GM12878 (cell line): ENCODE results near the gene TIFAB. TPM values are rescaled to one million over a fixed set of nuclear protein-coding genes. Genes with fewer than 3 reads are reported as not detected.

Experiments
- ATAC-seq: fragments of 200-7000 bp; cut with Tn5 transposase; 3 replicates; pipeline ENCODE4 v1.9.1; 2020; ENCODE audit warnings: mild to moderate bottlenecking, moderate library complexity
- BruUV-seq: library from RNA; stranded (reverse); fragments of 400-500 nt; replicated peaks from 2 replicates; lab custom pipeline; 2021; lab: Mats Ljungman, UMichigan
- CTCF ChIA-PET: fragments of 300-600 bp; sonication (Branson Sonifier 250); formaldehyde crosslinking; extraction: SDS; loops from one replicate; lab custom pipeline; 2021; ENCODE audit warnings: inconsistent platforms; lab: Yijun Ruan, JAX
- POLR2A ChIA-PET: fragments of 350-600 bp; formaldehyde crosslinking; extraction: SDS; loops from one replicate; lab custom pipeline; 2021; ENCODE audit warnings: inconsistent platforms; lab: Charles Lee
- RAD21 ChIA-PET: fragments of 300-600 bp; sonication (Branson Sonifier 250); formaldehyde crosslinking; loops from one replicate; lab custom pipeline; 2023; ENCODE audit warnings: antibody characterized with exemption; ENCODE audit not compliant: unreplicated experiment; lab: Charles Lee
- SMC1A ChIA-PET: fragments of 300-600 bp; sonication (Branson Sonifier 250); formaldehyde crosslinking; loops from one replicate; lab custom pipeline; 2023; ENCODE audit not compliant: unreplicated experiment, uncharacterized antibody; lab: Charles Lee
- DNase-seq: peaks from one replicate; pipeline ENCODE4 v3.0.0-alpha.2; 2011; ENCODE audit warnings: low read depth, low spot score
- FAIRE-seq: peaks from 3 replicates; lab custom pipeline; 2011; peaks lifted over from hg19 to GRCh38; lab: Jason Lieb, UNC
- H2AFZ ChIP-seq: 2 replicates; pipeline ENCODE4 v1.6.0; 2011; ENCODE audit warnings: low read depth, low read length, control low read depth; ENCODE audit not compliant: control insufficient read depth
- H3K27ac ChIP-seq: 2 replicates; pipeline ENCODE4 v1.5.1; 2011; ENCODE audit warnings: control low read depth; ENCODE audit not compliant: control insufficient read depth, insufficient read depth
- H3K27me3 ChIP-seq, 2 experiments: replicated peaks in 1 of 2; 2 replicates each; pipeline versions ENCODE4 v1.6.0 to v1.6.1; 2011; ENCODE audit warnings: low read length in 1 of 2; ENCODE audit not compliant: control insufficient read depth in 2 of 2, insufficient read depth in 2 of 2
- H3K36me3 ChIP-seq, 2 experiments: 2 replicates each; pipeline ENCODE4 v1.5.1; 2011; ENCODE audit warnings: low read length in 1 of 2; ENCODE audit not compliant: control insufficient read depth in 2 of 2, insufficient read depth in 2 of 2
- H3K4me1 ChIP-seq: 2 replicates; pipeline ENCODE4 v1.6.1; 2011; ENCODE audit warnings: mild to moderate bottlenecking, low read length, moderate library complexity, mixed read lengths; ENCODE audit not compliant: control insufficient read depth, insufficient read depth
- H3K4me2 ChIP-seq: 2 replicates; pipeline ENCODE4 v1.6.0; 2011; ENCODE audit warnings: control low read depth; ENCODE audit not compliant: control insufficient read depth, insufficient read depth
- H3K4me3 ChIP-seq: fragments of 200-600 bp; sonication (generic); 2 replicates; pipeline ENCODE4 v1.5.1; 2016
- H3K79me2 ChIP-seq: 2 replicates; pipeline ENCODE4 v1.6.0; 2011; ENCODE audit warnings: low read length; ENCODE audit not compliant: control insufficient read depth, insufficient read depth
- H3K9ac ChIP-seq: 2 replicates; pipeline ENCODE4 v1.8.0; 2011; ENCODE audit warnings: low read length, control low read depth, mixed read lengths; ENCODE audit not compliant: control insufficient read depth, insufficient read depth
- H3K9me3 ChIP-seq: replicated peaks from 3 replicates; pipeline ENCODE4 v1.5.1; 2011; ENCODE audit warnings: mild to moderate bottlenecking, low read length; ENCODE audit not compliant: control insufficient read depth, insufficient read depth
- H4K20me1 ChIP-seq: 2 replicates; pipeline ENCODE4 v1.6.0; 2011; ENCODE audit not compliant: control insufficient read depth, insufficient read depth
- ATF2 ChIP-seq: IDR thresholded peaks from 2 replicates; pipeline ENCODE4 v1.6.1; 2012; ENCODE audit warnings: low read length, inconsistent platforms
- CBFB ChIP-seq: IDR thresholded peaks from 2 replicates; pipeline ENCODE4 v1.6.1; 2016; ENCODE audit warnings: antibody characterized with exemption, low read depth
- HDAC2 ChIP-seq: fragments of 200-600 bp; sonication (generic); IDR thresholded peaks from 2 replicates; pipeline ENCODE4 v1.6.1; 2017
- NBN ChIP-seq: fragments of 450-650 bp; IDR thresholded peaks from 2 replicates; pipeline ENCODE4 v1.6.1; 2016
- PRDM15 ChIP-seq: fragments of 450-650 bp; formaldehyde crosslinking; IDR thresholded peaks from 2 replicates; pipeline ENCODE4 v1.4.0; 2020; ENCODE audit warnings: mild to moderate bottlenecking, moderate library complexity
- SMAD5 ChIP-seq: IDR thresholded peaks from 2 replicates; pipeline ENCODE4 v1.6.1; 2016; ENCODE audit warnings: antibody characterized with exemption, low read depth
- SREBF1 ChIP-seq: IDR thresholded peaks from 2 replicates; pipeline ENCODE4 v1.6.1; 2012; ENCODE audit warnings: mild to moderate bottlenecking, low read length
- ZNF24 ChIP-seq: fragments of 450-650 bp; IDR thresholded peaks from 2 replicates; pipeline ENCODE4 v1.6.1; 2017; ENCODE audit warnings: antibody characterized with exemption, mild to moderate bottlenecking
- ZNF622 ChIP-seq: fragments of 450-650 bp; IDR thresholded peaks from 2 replicates; pipeline ENCODE4 v1.6.1; 2017; ENCODE audit warnings: mild to moderate bottlenecking, inconsistent platforms
- WGBS: methylation state at CpG from one replicate; pipeline ENCODE4 v1.1.6; 2016; ENCODE audit warnings: low lambda C conversion rate; ENCODE audit not compliant: insufficient replicate concordance, insufficient coverage; ENCODE audit errors: missing lambda C conversion rate; 5-methylcytosine and 5-hydroxymethylcytosine counted together
- in situ Hi-C: fragments of 300-500 bp; cut with MboI; formaldehyde crosslinking; loops from 9 replicates; pipeline ENCODE4 v1.14.3; 2018; ENCODE audit warnings: mixed read lengths
- intact Hi-C: fragments of 100-400 bp; cut with micrococcal nuclease; formaldehyde crosslinking; loops from one replicate; pipeline ENCODE4 v1.14.2; 2022; ENCODE audit not compliant: unreplicated experiment
- polyA plus RNA-seq, 11 experiments: library from polyadenylated mRNA; depleted of rRNA in 4 of 11; unstranded in 6 of 11; stranded (reverse) in 5 of 11; fragments of >200 nt; fragmentation: Nextera tagmentation in 4 of 11; fragmentation: Illumina TruSeq in 1 of 11; extraction: Ambion mirVana in 4 of 11; extraction: Trizol in 1 of 11; gene quantifications; 1 replicate in 1 of 11; 2 replicates in 10 of 11; pipeline versions ENCODE4 v1.2.1 to v1.2.3, GENCODE V29; 2011 to 2016; ENCODE audit warnings: inconsistent platforms in 2 of 11, missing spikeins in 2 of 11, low read depth in 1 of 11
- total RNA-seq, 4 experiments: library from RNA; depleted of rRNA in 3 of 4; stranded (reverse); fragments of >200 nt in 3 of 4; fragmentation: Illumina TruSeq in 1 of 4; extraction: Trizol in 1 of 4; gene quantifications; 2 replicates each; pipeline versions ENCODE4 v1.2.1 to v1.2.3, GENCODE V29; 2013 to 2021

TIFAB gene
- total and polyA plus RNA-seq, 10 of the 15 experiments (the other 5 are each of a cell fraction or from before 2014, with no cell fraction given): not detected

- ChIA-PET RAD21 (no interaction called here), SMC1A (no interaction called here), CTCF (no interaction called here), POLR2A (no interaction called here)
- ATAC-seq (no peak), FAIRE-seq (no peak), DNase-seq (no peak)
- Histone ChIP-seq H3K36me3 (no peaks in the 10 kb centered on the region), H3K4me2 (no peak overlapping the region), H3K79me2 (no peaks in the 10 kb centered on the region), H3K9ac (no peak overlapping the region), H3K27ac (no peak overlapping the region), H3K4me3 (no peak overlapping the region), H3K9me3 (no peaks in the 10 kb centered on the region; the same call in 2 of the 3 replicates), H3K27me3 (no peaks in the 10 kb centered on the region), H3K4me1 (peaks cover 29% of the 10 kb centered on the region), H4K20me1 (no peaks in the 10 kb centered on the region), H2AFZ (no peak overlapping the region)
- intact Hi-C loops (no loop called here), in situ Hi-C loops (no loop called here)
- no TSS peak for BruUV-seq
- 50% methylated on average over 17 of the region's 17 CpGs for WGBS
- no peak for TF ChIP-seq HDAC2
- TF ChIP-seq SREBF1: no peak
- no peak for TF ChIP-seq ATF2
- no peak for TF ChIP-seq SMAD5
- no peak for TF ChIP-seq ZNF24
- TF ChIP-seq NBN: no peak
- no peak for TF ChIP-seq PRDM15 (CRISPR knock-in tag)
- no peak for TF ChIP-seq ZNF622
- no peak for TF ChIP-seq CBFB
Measured at GRCh38 chr5:135451581-135452320, 400 bp downstream of the TIFAB start.
